Cerebellar cortex (tissue), 1 donor: Measurements from ENCODE around the gene RALGAPB.
A peak's percentile ranks its signal among the peaks of the same experiment; 100 is the strongest.

Experiments
- DNase-seq: peaks from one replicate; pipeline ENCODE4 v3.0.0-alpha.2; 2015; ENCODE audit warnings: low spot score

The RALGAPB gene

DNA sequence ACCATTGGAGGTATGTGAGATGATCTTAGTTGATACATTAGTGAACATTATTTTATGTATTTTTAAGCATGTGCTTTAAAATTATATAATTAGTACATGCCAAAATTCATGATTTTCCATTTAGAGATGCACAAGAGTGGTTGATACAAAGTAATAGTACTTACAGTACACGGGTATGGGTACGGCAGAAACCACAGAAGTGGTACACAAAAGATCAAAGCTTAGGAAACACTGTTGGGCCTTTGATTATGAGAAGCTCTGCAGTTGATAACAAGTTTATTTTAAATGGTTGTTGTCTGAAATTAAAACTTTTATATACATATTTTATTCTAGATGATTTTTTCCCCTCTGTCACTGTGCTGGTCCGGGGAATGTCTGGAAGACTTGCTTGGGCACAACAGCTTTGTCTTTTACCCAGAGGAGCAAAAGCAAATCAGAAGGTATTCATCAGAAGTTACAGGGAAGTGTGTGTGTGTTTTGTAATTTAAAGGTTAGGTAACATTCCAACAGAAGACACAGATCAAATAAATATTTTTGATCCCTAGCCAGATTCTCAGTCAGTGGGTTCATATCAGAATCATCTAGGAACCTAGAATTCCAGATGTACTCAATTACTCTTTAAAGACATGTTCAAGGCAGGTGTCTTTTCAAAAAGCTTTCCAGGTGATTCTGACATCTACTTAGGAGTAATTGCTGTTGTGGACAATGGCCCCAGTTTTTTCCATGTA is 75.9 kb downstream of the RALGAPB start:
- DNase-seq = no peak

DNA sequence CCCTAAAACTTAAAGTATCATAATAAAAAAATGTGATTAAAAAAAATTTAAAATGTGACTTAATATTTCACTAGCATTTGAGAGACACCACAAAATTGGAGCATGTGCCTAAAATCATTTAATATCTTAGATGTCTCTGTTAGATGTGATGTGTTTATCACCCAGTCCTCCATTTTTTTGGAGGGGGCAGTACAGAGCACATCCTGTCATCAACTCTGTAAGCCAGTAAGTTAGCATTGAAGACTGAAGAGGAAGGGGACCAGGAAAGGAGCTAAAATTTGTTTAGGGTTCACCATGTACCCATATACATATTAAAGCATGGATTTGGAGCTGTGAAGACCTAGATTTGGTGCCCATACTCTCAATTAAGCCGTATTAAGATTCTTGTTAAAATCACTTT is 77.6 kb downstream of the RALGAPB start:
- DNase-seq = no peak

DNA sequence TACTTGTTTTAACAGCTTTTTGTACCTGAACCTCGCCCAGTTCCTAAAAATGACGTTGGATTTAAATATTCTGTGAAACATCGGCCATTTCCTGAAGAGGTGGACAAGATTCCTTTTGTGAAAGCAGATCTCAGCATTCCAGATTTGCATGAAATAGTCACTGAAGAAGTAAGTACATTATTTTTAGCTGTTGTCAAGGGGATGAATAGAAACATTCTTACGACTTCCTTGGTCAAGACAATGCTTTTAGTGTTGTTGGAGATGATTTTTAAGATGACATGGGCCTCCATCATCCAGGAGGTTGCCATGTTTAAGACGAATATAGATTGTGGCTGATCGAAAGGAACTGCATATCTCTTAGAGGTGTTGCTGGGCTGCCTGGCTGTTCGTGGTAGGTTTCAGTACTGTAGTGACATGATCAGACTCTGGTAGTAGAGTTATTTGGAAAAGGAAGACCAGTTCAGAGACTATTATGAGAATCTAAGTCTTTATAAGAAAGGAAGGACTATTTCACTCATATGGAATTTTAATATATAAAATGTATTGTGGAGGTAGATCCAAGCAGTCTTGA is 78.5 kb downstream of the RALGAPB start:
- no peak for DNase-seq

DNA sequence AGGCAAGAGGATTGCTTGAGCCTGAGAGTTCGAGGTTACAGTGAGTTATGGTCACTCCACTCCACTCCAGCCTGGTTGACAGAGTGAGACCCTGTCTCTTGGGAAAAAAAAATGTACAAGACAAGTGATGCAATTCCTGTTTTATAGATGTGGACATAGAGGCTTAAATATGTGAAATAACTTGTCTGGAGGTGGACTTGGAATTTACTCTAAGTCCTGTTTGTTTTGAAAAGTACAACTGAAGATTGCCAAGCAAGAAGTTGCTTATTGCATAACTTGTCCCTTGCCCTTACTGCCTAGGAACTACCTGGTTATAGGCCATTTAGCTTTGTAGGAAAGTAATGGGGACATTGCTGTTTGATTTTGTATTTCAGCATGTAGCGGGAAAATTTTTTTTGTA is 82.3 kb downstream of the RALGAPB start:
- DNase-seq = no peak

DNA sequence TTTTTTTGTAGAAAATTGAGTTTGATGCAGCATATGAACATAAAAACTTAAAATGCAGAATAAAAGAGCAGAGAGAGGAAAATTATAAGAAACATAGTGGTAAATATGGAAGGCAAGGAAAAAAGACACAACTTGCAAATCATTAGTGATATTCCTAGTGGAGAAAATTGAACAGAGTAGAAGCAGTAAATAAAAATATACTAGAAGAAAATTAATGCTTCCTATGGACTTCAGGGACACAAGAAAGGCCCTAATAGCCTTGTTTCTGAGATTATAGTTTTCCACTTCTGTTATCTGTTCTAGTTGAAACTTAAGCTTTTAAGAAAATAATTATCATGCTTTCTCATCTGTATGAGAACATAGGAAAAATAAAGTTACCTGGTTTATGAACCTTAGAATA is 82.8 kb downstream of the RALGAPB start:
- no peak for DNase-seq

DNA sequence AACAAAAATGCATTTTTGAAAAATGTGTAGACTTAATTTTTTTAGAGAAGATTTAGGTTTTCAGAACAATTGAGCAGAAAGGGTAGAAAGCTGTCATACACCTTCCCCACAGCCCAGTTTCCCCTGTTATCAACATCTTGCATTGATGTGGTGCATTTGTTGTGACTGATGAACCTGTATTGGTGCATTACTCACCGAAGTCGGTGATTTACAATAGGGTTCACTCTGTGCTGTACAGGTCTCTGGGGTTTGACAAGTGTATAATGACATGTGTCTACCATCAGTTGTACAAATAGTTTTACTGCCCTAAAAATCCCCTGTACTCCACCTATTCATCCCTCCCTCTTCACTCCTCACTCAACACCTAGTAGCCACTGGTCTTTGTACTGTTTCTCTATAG is 84.5 kb downstream of the RALGAPB start:
- DNase-seq = no peak

DNA sequence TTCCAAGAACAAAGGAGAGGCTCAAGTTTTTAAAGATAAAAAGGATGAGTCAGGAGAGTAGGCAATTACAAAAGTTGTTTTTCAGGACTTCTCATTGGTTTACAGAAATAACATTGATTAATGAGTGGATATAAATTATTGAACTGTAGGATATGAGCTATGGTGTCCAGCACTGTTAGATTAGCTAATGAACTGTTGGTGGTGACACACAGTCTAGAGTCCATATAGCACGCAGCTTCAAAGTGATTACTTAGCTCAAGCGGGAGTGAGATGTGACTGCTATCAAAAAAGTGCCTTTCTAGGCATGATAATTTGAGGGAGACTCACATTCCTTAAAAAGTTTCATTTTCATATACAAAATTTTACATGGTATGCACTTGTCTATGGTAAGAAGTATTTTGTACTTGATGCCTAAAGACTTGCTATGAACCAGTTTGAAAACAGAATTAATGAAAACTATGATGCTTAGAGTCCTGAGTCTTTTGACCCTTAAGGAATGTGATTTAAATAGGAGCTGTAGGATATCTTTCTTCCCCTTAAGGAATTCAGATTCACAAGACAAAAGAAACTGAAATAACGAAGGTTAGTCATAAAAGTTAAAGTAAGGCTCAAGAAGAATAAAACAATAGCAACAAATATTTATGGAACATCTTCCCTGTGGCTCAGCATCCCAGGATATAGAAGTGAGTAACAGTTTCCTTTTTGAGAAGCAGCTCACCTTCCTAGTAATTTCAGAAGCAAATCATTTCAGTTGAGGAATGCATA is 86.1 kb downstream of the RALGAPB start:
- DNase-seq = no peak

DNA sequence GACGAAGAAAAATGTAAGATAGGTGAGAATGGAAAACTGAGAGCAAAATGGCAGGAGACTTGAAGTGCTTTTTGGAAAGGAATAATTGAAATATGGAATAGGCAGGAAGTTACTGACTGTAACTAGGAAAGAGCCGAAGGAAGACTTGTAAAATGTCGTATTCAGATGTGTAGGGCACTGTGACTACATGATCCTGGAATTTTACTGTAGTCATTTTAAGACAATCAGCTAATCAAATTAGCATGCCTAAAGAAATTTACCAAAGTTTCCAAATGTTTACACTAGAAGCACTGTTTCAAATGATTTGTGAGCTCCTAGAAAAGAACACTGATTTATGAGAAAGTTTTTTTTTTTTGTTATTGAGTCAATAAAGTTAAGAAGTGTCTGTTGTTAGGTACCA is 87.1 kb downstream of the RALGAPB start:
- DNase-seq = no peak

DNA sequence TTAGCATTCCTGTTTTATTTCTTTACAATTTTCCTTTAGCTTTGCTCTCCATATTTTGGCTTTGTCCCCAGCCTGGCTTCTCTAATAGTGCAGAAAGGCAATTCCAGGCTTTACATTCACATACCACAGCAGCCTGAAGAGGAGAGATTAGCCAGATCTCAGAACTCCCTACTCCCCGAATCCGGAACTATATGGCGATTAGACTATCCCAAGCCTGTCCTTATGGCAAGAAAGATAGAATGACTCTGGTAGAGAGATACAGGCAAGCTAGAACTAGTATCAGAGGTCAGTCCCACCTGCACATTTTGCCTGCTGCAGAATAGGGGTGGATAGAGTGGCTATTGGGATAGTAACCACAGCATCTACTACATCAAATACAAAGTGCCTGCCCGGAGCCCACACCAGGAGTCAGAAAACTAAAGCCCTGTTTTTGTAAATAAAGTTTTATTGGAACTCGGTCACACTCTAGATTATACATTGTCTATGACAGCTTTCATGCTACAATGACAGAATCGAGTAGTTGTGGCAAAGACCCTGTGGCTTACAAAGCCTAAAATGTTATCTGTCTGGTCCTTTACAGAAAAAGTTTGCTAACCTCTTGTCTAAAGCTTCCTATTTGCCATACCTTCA is 91.3 kb downstream of the RALGAPB start:
- no peak for DNase-seq

DNA sequence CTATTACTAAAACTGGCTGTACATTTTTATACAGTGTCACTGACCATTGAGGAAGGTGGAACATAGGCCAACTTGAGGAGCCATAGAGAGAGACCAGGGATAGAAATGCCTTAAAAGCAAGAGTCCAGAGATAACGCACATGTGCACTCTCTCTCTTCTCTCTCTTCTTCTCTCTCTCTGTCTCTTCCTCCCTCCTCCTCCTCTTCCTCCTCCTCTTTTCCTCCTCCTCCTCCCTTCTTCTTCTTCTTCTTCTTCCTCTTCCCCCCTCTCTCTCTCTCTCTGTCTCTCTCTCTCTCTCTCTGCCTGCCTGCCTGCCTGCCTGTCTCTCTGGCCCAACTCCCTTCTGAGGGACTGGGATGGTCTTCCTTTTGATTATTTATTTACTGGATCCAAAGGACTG is 92.0 kb downstream of the RALGAPB start:
- no peak for DNase-seq

DNA sequence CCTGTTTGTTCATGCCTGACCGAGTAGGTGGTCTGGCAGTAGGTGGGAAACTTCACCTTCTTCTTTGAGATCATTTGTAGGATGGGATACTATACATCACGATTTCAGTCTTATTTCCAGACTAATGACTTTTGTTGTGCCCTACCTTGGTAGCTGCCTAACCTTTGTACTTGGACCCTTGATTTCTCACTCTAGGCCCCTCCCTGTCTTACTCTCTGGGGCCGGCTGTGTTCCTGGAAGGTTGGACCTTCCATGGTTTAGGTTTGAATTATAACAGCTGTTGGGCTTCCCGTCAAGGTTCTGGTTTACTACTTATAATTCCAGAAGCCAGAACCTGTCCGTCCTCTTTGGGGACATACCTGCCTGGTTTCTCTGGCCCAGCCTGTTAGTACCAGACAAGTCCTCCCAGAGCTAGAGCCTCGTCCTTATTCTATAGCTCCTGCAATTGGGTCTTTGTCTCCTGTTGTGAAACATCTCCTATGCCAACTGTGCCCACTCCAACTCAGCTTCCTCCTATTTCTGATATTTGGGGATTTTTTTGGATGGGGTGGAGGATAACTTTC is 93.5 kb downstream of the RALGAPB start:
- no peak for DNase-seq

DNA sequence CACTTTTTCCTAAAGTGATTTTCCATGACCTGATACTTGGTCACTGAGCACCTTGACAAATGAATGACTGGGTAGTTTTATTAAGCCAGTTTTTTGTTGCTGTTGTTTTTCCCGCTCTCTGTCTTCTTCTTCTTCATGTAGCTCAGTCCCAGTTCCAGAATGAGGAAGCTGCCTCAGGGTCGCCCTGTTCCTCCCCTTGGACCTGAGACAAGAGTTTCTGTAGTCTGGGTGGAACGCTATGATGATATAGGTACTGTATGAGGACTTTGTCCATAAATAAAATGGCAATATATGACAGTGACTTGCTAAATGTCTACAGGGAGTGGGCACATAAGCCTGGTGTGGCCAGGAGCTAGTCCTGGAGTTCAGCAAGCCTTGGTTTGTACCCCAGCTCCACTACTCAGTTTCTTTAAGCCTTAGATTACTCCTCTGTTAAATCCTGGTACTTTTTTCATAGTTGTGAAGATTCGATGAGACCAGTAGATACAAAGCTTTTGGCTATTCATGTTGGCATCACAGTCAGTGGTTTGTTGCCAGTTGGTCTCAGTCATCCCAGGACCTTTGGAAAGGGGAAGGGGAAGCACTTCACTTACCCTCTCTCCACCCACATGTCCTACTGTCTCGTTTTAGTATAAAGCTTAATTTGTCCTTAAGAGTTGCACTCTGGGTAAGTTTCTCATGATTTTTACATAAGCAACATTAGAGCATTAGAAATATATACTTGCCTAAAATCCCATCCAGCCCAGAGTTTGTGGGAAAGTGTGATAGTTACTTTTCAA is 97.3 kb downstream of the RALGAPB start:
- DNase-seq = no peak

DNA sequence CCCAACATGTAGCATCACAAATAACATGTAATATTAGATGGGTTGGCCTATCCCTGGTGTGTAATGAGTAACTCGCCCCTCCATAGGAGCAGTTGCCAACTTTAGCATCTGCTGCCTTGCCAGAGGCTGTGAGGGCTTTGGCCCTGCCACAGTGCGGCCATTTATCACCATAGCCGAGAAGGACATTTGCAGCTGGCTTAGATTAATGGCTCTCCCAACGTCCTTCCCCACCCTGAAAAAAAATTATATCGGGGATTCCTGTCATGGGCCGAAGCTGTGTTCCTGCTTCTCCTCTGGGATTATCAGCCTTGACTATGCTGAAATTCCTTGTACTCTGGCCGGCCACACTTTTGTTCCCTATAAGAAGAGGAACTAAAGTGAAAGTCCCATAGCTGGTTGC is 100.8 kb downstream of the RALGAPB start:
- no peak for DNase-seq

DNA sequence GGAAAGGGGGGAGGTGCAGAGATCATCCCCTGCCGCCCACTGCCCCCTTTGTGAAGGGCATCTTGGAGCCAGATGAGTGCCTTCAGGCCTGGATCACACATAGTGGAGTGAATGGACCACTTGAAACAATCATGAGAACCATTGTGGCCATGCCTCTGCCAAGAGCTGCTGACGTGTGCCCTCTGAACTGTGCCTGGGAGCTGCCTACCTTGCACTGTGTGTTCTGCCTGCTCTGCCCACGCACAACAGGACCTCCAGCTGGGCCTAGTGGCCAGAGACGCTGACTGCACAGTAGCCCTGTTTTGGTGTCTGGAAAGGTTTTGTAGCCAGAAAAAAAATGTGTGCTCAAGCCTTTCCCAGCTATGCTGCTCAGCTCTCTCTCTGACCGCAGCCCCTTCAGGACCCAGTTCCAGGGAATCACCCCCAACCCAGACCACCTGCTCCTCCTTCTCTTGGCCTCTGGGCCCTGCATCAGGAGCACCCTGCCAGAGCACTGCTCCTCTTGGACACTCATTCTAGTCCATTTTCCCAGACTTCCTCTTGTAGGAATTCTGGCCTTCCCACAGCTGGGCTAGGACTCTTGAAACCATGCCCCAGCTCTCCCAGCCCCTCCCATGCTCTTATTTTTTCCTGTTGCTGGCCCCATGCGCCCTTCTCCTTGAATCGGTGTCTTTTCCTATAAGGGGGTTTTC is 106.7 kb downstream of the RALGAPB start:
- DNase-seq = no peak

DNA sequence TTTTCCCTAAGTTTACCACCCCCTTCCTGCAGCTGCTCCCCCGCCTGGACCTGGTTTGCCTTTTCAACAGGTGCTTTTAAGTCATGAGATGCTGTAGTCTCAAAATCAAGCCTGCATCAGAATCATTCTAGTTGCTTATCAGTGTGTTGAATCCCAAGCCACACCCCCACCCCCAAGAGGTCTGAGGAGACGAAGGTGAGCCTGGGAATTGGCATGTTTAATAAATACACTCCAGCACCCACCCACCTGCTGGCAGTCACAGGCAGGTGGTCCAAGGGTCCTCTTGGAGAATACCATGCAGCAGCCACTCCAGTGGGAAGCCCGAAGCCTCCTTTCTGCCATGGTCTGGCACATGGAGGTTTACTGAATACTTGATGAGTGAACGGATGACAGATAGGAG is 107.3 kb downstream of the RALGAPB start:
- no peak for DNase-seq

DNA sequence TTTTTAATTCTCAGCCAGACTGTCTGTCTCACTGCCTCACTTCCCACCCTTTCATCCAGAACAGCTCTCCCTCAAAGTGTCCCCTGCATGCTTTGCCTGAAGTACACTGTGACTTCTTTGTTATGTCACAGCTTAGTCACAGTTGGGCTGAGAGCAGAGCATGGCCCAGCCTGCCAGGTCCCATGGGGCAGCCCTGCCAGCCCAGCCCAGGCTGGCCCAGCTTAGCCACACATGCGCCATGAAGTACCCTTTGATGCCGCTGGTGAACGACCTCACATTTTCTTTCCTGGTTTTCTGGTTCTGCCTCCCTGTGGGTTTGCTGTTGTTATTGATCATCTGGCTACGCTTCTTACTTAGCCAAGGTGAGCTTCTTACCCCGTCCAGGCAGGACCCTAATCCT is 108.4 kb downstream of the RALGAPB start, which contains the start of gene ADIG:
Gene ADIG, plus strand, starts transcription at position 185 of the 400 bp plus-strand sequence. Its CDS starts 54 bp downstream, at position 239.
- peak; percentile 16 for DNase-seq

DNA sequence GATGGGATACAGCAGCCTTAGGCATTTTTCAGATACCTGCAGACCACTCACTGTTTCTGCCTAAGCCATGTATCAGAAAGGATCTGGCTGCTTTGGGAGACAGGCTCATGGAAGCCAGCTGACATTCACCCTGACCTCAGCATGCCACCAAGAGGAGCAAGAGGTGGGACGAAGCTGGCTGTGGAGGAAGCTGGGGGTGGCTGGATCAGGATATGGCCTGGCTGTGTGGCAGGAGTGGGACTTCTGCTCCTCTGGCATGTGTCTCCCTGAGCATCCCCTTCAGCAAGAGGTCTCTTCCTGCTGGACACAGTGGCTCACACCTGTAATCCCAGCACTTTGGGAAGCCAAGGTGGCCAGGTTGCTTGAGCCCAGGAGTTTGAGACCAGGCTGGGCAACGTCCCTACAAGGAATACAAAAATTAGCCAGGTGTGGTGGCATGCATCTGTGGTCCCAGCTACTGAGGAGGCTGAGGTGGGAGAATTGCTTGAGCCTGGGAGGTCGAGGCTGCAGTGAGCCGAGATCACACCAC is 109.3 kb downstream of the RALGAPB start:
- DNase-seq = no peak

DNA sequence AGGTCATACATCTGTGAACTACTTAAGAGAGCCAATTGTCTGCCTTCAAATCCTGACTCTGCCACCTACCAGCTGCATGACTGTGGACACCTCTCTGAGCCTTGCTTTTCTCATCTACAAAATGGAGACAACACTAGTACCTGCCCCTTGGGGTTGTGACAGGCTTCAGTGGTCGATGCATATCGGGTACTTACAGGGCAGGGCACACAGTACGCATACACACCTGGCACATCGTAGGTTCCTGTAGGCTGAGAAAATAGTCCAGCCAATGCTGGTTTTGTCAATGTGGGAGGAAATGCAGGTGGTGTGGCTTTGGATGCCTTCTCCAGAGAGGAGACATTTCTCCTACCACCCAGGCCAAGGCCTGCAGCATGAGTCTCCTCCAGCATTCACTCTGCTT is 110.7 kb downstream of the RALGAPB start:
- DNase-seq = no peak

DNA sequence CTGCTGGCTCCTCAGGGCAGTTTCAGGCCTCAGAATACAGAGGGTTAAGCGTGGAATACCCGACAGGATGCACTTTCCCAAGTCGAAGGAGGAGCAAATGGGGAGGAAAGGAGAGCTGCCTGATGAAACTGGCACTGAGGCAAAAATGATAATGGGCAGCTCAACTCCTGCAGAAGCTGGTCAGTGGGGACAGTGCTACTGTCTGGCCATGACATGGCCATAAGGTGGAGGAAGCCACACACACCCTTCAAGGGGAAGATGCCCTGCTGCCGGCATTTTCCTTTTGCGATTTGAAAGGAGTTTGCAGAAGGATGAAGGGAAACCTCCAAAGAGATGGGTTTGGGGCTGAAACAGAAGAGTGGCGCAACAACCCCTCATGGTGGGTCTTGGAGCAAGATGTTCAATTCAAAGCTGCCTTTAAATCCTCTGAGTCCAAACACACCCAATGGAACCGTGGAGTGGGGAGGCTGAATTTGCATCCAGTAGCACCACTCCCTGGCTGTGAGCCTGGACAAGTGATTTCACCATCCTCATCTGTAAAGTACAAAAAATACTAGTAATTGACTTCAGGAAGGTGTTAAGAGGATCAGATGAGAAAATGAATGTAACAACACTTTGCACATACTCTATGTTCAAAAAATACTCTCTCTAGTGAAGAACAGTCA is 111.6 kb downstream of the RALGAPB start:
- DNase-seq = no peak
